Neutrophil (primary cell): ENCODE data around the gene LCN12.

Source experiments
- H3K27ac ChIP-seq: fragments of 200-600 bp; sonication (generic); 2 replicates; pipeline ENCODE4 v1.5.1; 2016; ENCODE audit warnings: mild to moderate bottlenecking, moderate library complexity
- H3K27me3 ChIP-seq: fragments of 200-600 bp; sonication (generic); 2 replicates; pipeline ENCODE4 v1.6.0; 2016; ENCODE audit warnings: mild to moderate bottlenecking
- H3K36me3 ChIP-seq: fragments of 200-600 bp; sonication (generic); 2 replicates; pipeline ENCODE4 v1.5.1; 2017
- H3K4me1 ChIP-seq, 2 experiments: fragments of 200-600 bp in 1 of 2; sonication (generic) in 1 of 2; 1 replicate in 1 of 2; 2 replicates in 1 of 2; pipeline versions ENCODE4 v1.5.1 to v1.6.1; 2013 to 2016; ENCODE audit warnings: low read depth in 1 of 2, low read length in 1 of 2, mild to moderate bottlenecking in 1 of 2, moderate library complexity in 1 of 2; ENCODE audit not compliant: control insufficient read depth in 1 of 2, insufficient read depth in 1 of 2
- H3K4me3 ChIP-seq, 2 experiments: fragments of 200-600 bp in 1 of 2; sonication (generic) in 1 of 2; 1 replicate in 1 of 2; 2 replicates in 1 of 2; pipeline ENCODE4 v1.5.1; 2013 to 2016; ENCODE audit warnings: low read depth in 1 of 2, low read length in 1 of 2, mild to moderate bottlenecking in 1 of 2, moderate library complexity in 1 of 2
- H3K9me3 ChIP-seq: fragments of 200-600 bp; sonication (generic); 2 replicates; pipeline ENCODE4 v1.5.1; 2016
- CTCF ChIP-seq: fragments of 200-600 bp; sonication (generic); IDR thresholded peaks from 2 replicates; pipeline ENCODE4 v1.5.1; 2016; ENCODE audit warnings: antibody characterized with exemption

LCN12 gene

GRCh38 chr9:136996361-136997292, 44.6 kb downstream of the LCN12 start, which contains the start of gene CLIC3:
TSS of gene CLIC3 (minus strand) at chr9:136996568. CDS start at chr9:136996543, 25 bp downstream.
- H3K4me3 ChIP-seq, result peak within 1 kb of the TSS in 1 of 2 experiments; percentile 26
- H3K36me3 ChIP-seq, result no peaks in the 10 kb centered on the region
- H3K27ac ChIP-seq, result no peak within 1 kb of the TSS
- H3K27me3 ChIP-seq, result peaks cover 46% of the 10 kb centered on the region
- TF ChIP-seq CTCF, result no peak
- no peaks in the 10 kb centered on the region for H3K9me3 ChIP-seq
- H3K4me1 ChIP-seq, result peaks cover 57 to 95% of the 10 kb centered on the region in 2 experiments

- Histone ChIP-seq H3K9me3 (no peaks in the 10 kb centered on the region), H3K27ac (no peak overlapping the region), H3K27me3 (peaks cover 46% of the 10 kb centered on the region), H3K36me3 (no peaks in the 10 kb centered on the region), H3K4me3 (no peak overlapping the region), H3K4me1 (peaks cover 61 to 96% of the 10 kb centered on the region in 2 experiments)
- TF ChIP-seq CTCF, result no peak
Measured at GRCh38 chr9:136997371-136997770, 45.3 kb downstream of the LCN12 start.

- Histone ChIP-seq H3K27ac (no peak overlapping the region), H3K4me1 (peaks cover 57 to 95% of the 10 kb centered on the region in 2 experiments)
Measured at GRCh38 chr9:136997830-136998234, 45.8 kb downstream of the LCN12 start.

GRCh38 chr9:137000177-137000930, 48.3 kb downstream of the LCN12 start:
- Histone ChIP-seq H3K9me3 (no peaks in the 10 kb centered on the region), H3K4me3 (peak overlapping the region; percentile 3 to 23), H3K27ac (peak overlapping the region; percentile 81), H3K4me1 (peaks cover 49 to 70% of the 10 kb centered on the region in 2 experiments), H3K27me3 (peaks cover 27% of the 10 kb centered on the region), H3K36me3 (no peaks in the 10 kb centered on the region)
- no peak for TF ChIP-seq CTCF

More at GRCh38 chr9:136997830-136998234, 45.8 kb downstream of the LCN12 start:
- no peak for TF ChIP-seq CTCF
- no peak overlapping the region for H3K4me3 ChIP-seq
- H3K36me3 ChIP-seq, result no peaks in the 10 kb centered on the region
- peaks cover 46% of the 10 kb centered on the region for H3K27me3 ChIP-seq
- no peaks in the 10 kb centered on the region for H3K9me3 ChIP-seq

- TF ChIP-seq CTCF, result no peak
Measured at GRCh38 chr9:137001857-137002645, 50.0 kb downstream of the LCN12 start.

More at GRCh38 chr9:137001857-137002645, 50.0 kb downstream of the LCN12 start:
- H3K27ac ChIP-seq, result no peak overlapping the region
- peaks cover 10% of the 10 kb centered on the region for H3K27me3 ChIP-seq
- H3K4me3 ChIP-seq, result no peak overlapping the region
- peaks cover 39 to 53% of the 10 kb centered on the region in 2 experiments for H3K4me1 ChIP-seq
- H3K9me3 ChIP-seq, result no peaks in the 10 kb centered on the region
- peaks cover 5% of the 10 kb centered on the region for H3K36me3 ChIP-seq
